ENCODE results near the gene COL4A5.

DNA sequence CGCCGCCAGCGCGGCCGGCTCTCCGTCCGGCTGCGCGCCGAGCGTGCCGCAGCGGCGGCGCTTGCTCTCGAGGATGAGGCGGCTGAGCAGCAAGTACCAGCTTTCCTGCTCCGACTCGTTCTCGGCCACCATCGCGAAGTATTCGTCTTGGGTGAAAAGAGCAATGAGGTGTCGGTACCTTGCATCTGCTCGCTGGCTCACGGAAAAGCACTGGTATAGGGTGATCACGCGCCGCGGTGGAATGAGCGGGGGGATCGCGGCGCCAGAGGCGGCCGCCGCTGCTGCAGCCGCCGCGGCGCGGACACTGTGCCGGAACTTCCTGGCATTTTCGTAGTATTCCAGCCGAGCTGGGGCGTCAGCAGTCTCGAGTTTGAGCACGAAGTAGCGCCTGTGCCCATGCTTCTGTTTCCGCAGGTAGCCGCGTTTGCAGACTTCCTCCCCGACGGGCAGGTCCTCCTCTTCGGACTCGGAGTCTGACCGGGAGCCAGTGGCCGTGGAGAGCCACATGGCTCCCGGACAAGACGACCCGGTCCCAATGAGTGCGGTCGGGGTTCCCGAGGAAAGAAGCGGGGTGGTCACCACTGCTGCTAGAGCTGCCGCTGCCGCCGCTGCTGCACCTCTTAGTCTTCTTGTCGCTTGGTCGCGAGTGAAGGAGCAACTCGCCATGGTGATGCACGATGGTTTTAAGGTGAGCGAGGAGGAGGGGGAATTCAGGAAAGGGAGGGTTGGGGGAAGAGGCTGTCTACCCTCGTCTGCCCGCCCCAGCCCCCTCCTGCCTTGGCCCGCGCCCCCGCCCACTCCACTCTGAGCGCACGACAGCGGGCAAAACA, 296.3 kb downstream of the COL4A5 start:
- TF ChIP-seq POLR2A (IDR thresholded peaks at IDR 0.05): no peak
- TF ChIP-seq, protein P1, sequence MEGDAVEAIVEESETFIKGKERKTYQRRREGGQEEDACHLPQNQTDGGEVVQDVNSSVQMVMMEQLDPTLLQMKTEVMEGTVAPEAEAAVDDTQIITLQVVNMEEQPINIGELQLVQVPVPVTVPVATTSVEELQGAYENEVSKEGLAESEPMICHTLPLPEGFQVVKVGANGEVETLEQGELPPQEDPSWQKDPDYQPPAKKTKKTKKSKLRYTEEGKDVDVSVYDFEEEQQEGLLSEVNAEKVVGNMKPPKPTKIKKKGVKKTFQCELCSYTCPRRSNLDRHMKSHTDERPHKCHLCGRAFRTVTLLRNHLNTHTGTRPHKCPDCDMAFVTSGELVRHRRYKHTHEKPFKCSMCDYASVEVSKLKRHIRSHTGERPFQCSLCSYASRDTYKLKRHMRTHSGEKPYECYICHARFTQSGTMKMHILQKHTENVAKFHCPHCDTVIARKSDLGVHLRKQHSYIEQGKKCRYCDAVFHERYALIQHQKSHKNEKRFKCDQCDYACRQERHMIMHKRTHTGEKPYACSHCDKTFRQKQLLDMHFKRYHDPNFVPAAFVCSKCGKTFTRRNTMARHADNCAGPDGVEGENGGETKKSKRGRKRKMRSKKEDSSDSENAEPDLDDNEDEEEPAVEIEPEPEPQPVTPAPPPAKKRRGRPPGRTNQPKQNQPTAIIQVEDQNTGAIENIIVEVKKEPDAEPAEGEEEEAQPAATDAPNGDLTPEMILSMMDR (IDR thresholded peaks at IDR 0.05): no peak
